DOHH2 (cell line): ENCODE data around the gene CLDN5.

Source experiments
- CTCF ChIP-seq: fragments of 200-600 bp; sonication (generic); IDR thresholded peaks from one replicate; pipeline ENCODE4 v1.5.1; 2014; ENCODE audit warnings: antibody characterized with exemption, mild to moderate bottlenecking, low read depth, low read length; ENCODE audit not compliant: poor library complexity, severe bottlenecking
- EZH2phosphoT487 ChIP-seq: fragments of 200-600 bp; sonication (generic); IDR thresholded peaks from 2 replicates; pipeline ENCODE4 v1.6.1; 2017; ENCODE audit warnings: borderline replicate concordance, mild to moderate bottlenecking, antibody characterized with exemption, low read length, moderate library complexity, mixed read lengths

GRCh38 chr22:19501897-19502447 lies 22.2 kb downstream of the CLDN5 start:
- TF ChIP-seq CTCF (no peak), EZH2phosphoT487 (no peak)
